ENCODE measurements around the gene CALN1.

GRCh38 chr7:71739520-71740173 is 672.5 kb downstream of the CALN1 start:
- TF ChIP-seq RREB1 (CRISPR knock-in tag; IDR thresholded peaks at IDR 0.05): no peak
- TF ChIP-seq, protein P1, sequence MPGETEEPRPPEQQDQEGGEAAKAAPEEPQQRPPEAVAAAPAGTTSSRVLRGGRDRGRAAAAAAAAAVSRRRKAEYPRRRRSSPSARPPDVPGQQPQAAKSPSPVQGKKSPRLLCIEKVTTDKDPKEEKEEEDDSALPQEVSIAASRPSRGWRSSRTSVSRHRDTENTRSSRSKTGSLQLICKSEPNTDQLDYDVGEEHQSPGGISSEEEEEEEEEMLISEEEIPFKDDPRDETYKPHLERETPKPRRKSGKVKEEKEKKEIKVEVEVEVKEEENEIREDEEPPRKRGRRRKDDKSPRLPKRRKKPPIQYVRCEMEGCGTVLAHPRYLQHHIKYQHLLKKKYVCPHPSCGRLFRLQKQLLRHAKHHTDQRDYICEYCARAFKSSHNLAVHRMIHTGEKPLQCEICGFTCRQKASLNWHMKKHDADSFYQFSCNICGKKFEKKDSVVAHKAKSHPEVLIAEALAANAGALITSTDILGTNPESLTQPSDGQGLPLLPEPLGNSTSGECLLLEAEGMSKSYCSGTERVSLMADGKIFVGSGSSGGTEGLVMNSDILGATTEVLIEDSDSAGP (CRISPR knock-in tag; IDR thresholded peaks at IDR 0.05): no peak
- TF ChIP-seq ZNF217 (CRISPR knock-in tag; IDR thresholded peaks at IDR 0.05): no peak
- TF ChIP-seq PHB2 (IDR thresholded peaks at IDR 0.05; ENCODE audit: low read depth): no peak
